Prostate gland (tissue), 2 donors: ENCODE results near the gene GANAB.

Experiments
- POLR2A ChIP-seq: fragments of 450-650 bp; IDR thresholded peaks from one replicate; pipeline ENCODE4 v1.6.1; 2016; ENCODE audit warnings: antibody characterized with exemption, mild to moderate bottlenecking
- POLR2AphosphoS5 ChIP-seq: sonication (generic); formaldehyde crosslinking; IDR thresholded peaks from one replicate; pipeline ENCODE4 v1.6.1; 2017; ENCODE audit warnings: antibody characterized with exemption
- TF ChIP-seq, protein P1 (sequence below), 4 experiments: fragments of 200-600 bp in 2 of 4; fragments of 450-650 bp in 2 of 4; sonication (generic) in 2 of 4; IDR thresholded peaks; 1 replicate in 3 of 4; 2 replicates in 1 of 4; pipeline ENCODE4 v1.5.1; 2016 to 2019; ENCODE audit warnings: antibody characterized with exemption in 4 of 4, mild to moderate bottlenecking in 2 of 4, moderate library complexity in 2 of 4

DNA sequence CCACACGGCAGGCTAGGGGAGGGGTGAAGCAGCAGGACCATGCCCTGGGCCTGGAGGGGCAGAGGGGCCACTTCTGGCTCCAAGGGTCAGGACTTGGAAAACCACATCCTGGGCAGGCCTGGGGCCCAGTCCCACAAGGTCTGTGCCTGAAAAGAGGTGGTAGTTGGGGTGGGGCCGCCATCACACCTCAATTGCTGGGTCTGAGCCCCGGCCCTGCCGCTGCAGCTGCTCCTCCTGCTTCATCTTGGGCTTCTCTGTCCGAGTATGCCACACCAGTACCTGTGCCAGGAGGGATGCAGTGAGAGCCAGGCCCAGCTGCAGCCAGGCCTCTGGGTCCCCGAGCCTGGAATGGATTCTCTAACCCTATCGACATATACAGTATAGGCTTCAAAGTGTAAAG, 30.9 kb downstream of the GANAB start:
- TF ChIP-seq, protein P1, sequence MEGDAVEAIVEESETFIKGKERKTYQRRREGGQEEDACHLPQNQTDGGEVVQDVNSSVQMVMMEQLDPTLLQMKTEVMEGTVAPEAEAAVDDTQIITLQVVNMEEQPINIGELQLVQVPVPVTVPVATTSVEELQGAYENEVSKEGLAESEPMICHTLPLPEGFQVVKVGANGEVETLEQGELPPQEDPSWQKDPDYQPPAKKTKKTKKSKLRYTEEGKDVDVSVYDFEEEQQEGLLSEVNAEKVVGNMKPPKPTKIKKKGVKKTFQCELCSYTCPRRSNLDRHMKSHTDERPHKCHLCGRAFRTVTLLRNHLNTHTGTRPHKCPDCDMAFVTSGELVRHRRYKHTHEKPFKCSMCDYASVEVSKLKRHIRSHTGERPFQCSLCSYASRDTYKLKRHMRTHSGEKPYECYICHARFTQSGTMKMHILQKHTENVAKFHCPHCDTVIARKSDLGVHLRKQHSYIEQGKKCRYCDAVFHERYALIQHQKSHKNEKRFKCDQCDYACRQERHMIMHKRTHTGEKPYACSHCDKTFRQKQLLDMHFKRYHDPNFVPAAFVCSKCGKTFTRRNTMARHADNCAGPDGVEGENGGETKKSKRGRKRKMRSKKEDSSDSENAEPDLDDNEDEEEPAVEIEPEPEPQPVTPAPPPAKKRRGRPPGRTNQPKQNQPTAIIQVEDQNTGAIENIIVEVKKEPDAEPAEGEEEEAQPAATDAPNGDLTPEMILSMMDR (IDR thresholded peaks at IDR 0.05), result no peak
- no peak for TF ChIP-seq POLR2AphosphoS5
- no peak for TF ChIP-seq POLR2A
